Activated T-helper 17 cell treated with anti-CD3 and anti-CD28 coated beads, Interleukin-2, amount 50 U/mL, for 72 hours (primary cell): ENCODE measurements around the gene RASA3. TPM values are rescaled to one million over a fixed set of nuclear protein-coding genes. Genes with fewer than 3 reads are reported as not detected.
"Not testable (repeated sequence)": the region's sequence is repeated elsewhere in the genome, so short reads cannot be mapped to it uniquely, and the experiment has no call there.

ENCODE experiments used
- ATAC-seq: fragments of 150-1000 bp; cut with Tn5 transposase; replicated peaks from 2 replicates; pipeline ENCODE4 v1.10.0; 2021; ENCODE audit warnings: mild to moderate bottlenecking, moderate library complexity
- H3K27ac Mint-ChIP-seq: one replicate; pipeline ENCODE4 v1.8.0; 2022; ENCODE audit warnings: mixed read lengths
- H3K27me3 Mint-ChIP-seq: one replicate; pipeline ENCODE4 v1.8.0; 2022; ENCODE audit warnings: mixed read lengths
- H3K36me3 Mint-ChIP-seq: one replicate; pipeline ENCODE4 v1.8.0; 2022; ENCODE audit warnings: low read depth, mild to moderate bottlenecking, mixed read lengths
- H3K4me1 Mint-ChIP-seq: one replicate; pipeline ENCODE4 v1.8.0; 2022; ENCODE audit warnings: mixed read lengths
- H3K4me3 Mint-ChIP-seq: one replicate; pipeline ENCODE4 v1.8.0; 2022; ENCODE audit warnings: mild to moderate bottlenecking, mixed read lengths
- H3K9me3 Mint-ChIP-seq: one replicate; pipeline ENCODE4 v1.8.0; 2022; ENCODE audit warnings: mixed read lengths
- total RNA-seq, 2 donors: library from RNA; stranded (reverse); gene quantifications; one replicate each; pipeline ENCODE4 v1.2.3, GENCODE V29; 2022

The RASA3 gene
- total RNA-seq, result 10 to 100 TPM; 18.4 to 62.5 TPM

GRCh38 chr13:114132419-114133121, at the start of gene RASA3:
Gene RASA3, minus strand, starts transcription at chr13:114132623. Its CDS starts 134 bp downstream, at chr13:114132489.
- H3K4me1 Mint-ChIP-seq, result peaks cover 24% of the 10 kb centered on the region
- no peaks in the 10 kb centered on the region for H3K27me3 Mint-ChIP-seq
- H3K36me3 Mint-ChIP-seq, result peaks cover 40% of the 10 kb centered on the region
- H3K27ac Mint-ChIP-seq, result peak within 1 kb of the TSS; percentile 89
- no peaks in the 10 kb centered on the region for H3K9me3 Mint-ChIP-seq
- H3K4me3 Mint-ChIP-seq, result peak within 1 kb of the TSS; percentile 98
- ATAC-seq, result peak; percentile 47

- no peaks in the 10 kb centered on the region for H3K27me3 Mint-ChIP-seq
- H3K36me3 Mint-ChIP-seq, result no peaks in the 10 kb centered on the region
- H3K4me3 Mint-ChIP-seq, result no peak within 1 kb of the TSS
- no peak within 1 kb of the TSS for H3K27ac Mint-ChIP-seq
- peaks cover 8% of the 10 kb centered on the region for H3K4me1 Mint-ChIP-seq
- H3K9me3 Mint-ChIP-seq, result peaks cover 3% of the 10 kb centered on the region
- no peak for ATAC-seq
Observed at GRCh38 chr13:114179087-114179658, 46.8 kb upstream of the RASA3 start, which contains the start of gene CFAP97D2. Gene CFAP97D2, plus strand, starts transcription at chr13:114179257. Its CDS starts 74 bp downstream, at chr13:114179331.

GRCh38 chr13:114177245-114178010, 45.0 kb upstream of the RASA3 start:
- Mint-ChIP-seq H3K27ac (no peak overlapping the region), H3K4me1 (peaks cover 5% of the 10 kb centered on the region), H3K27me3 (no peaks in the 10 kb centered on the region), H3K4me3 (no peak overlapping the region), H3K9me3 (peaks cover 7% of the 10 kb centered on the region), H3K36me3 (no peaks in the 10 kb centered on the region)
- no peak for ATAC-seq

- H3K9me3 Mint-ChIP-seq, H3K27ac Mint-ChIP-seq, H3K36me3 Mint-ChIP-seq, H3K4me1 Mint-ChIP-seq, H3K27me3 Mint-ChIP-seq, ATAC-seq, H3K4me3 Mint-ChIP-seq: not testable (repeated sequence)
Observed at GRCh38 chr13:114176359-114176902, 44.0 kb upstream of the RASA3 start.

- Mint-ChIP-seq H3K27me3 (no peaks in the 10 kb centered on the region), H3K9me3 (peaks cover 7% of the 10 kb centered on the region), H3K27ac (no peak overlapping the region), H3K4me1 (peaks cover 5% of the 10 kb centered on the region), H3K36me3 (no peaks in the 10 kb centered on the region), H3K4me3 (no peak overlapping the region)
- no peak for ATAC-seq
Observed at GRCh38 chr13:114174529-114174961, 42.1 kb upstream of the RASA3 start.

GRCh38 chr13:114173745-114174144, 41.3 kb upstream of the RASA3 start:
- peaks cover 10% of the 10 kb centered on the region for H3K9me3 Mint-ChIP-seq

GRCh38 chr13:114173272-114173671, 40.8 kb upstream of the RASA3 start:
- Mint-ChIP-seq H3K36me3 (no peaks in the 10 kb centered on the region), H3K27ac (no peak overlapping the region), H3K9me3 (peaks cover 11% of the 10 kb centered on the region), H3K27me3 (no peaks in the 10 kb centered on the region), H3K4me1 (peaks cover 5% of the 10 kb centered on the region), H3K4me3 (no peak overlapping the region)
- ATAC-seq, result no peak

More at GRCh38 chr13:114173745-114174144, 41.3 kb upstream of the RASA3 start:
- peaks cover 5% of the 10 kb centered on the region for H3K4me1 Mint-ChIP-seq
- no peak overlapping the region for H3K27ac Mint-ChIP-seq
- no peak overlapping the region for H3K4me3 Mint-ChIP-seq
- ATAC-seq, result peak; percentile 38
- H3K27me3 Mint-ChIP-seq, result no peaks in the 10 kb centered on the region
- H3K36me3 Mint-ChIP-seq, result no peaks in the 10 kb centered on the region

GRCh38 chr13:114167885-114168284, 35.5 kb upstream of the RASA3 start:
- H3K27ac Mint-ChIP-seq, result no peak overlapping the region
- H3K4me1 Mint-ChIP-seq, result peaks cover 11% of the 10 kb centered on the region
- no peak overlapping the region for H3K4me3 Mint-ChIP-seq
- H3K27me3 Mint-ChIP-seq, result no peaks in the 10 kb centered on the region
- no peaks in the 10 kb centered on the region for H3K36me3 Mint-ChIP-seq
- ATAC-seq, result no peak
- peaks cover 4% of the 10 kb centered on the region for H3K9me3 Mint-ChIP-seq

GRCh38 chr13:114167426-114167825, 35.0 kb upstream of the RASA3 start:
- Mint-ChIP-seq H3K27ac (no peak overlapping the region), H3K4me1 (peaks cover 12% of the 10 kb centered on the region), H3K9me3 (peaks cover 4% of the 10 kb centered on the region), H3K36me3 (no peaks in the 10 kb centered on the region), H3K4me3 (no peak overlapping the region), H3K27me3 (no peaks in the 10 kb centered on the region)
- ATAC-seq, result no peak

- no peak for ATAC-seq
- Mint-ChIP-seq H3K9me3 (peaks cover 4% of the 10 kb centered on the region), H3K27ac (no peak overlapping the region), H3K4me1 (peaks cover 21% of the 10 kb centered on the region), H3K4me3 (no peak overlapping the region), H3K27me3 (no peaks in the 10 kb centered on the region), H3K36me3 (no peaks in the 10 kb centered on the region)
Observed at GRCh38 chr13:114166381-114167131, 34.1 kb upstream of the RASA3 start.

GRCh38 chr13:114164681-114165429, 32.4 kb upstream of the RASA3 start:
- Mint-ChIP-seq H3K36me3 (no peaks in the 10 kb centered on the region), H3K4me3 (no peak overlapping the region), H3K27me3 (no peaks in the 10 kb centered on the region), H3K4me1 (peaks cover 29% of the 10 kb centered on the region), H3K9me3 (peaks cover 4% of the 10 kb centered on the region), H3K27ac (no peak overlapping the region)
- ATAC-seq, result no peak

GRCh38 chr13:114164053-114164452, 31.6 kb upstream of the RASA3 start:
- Mint-ChIP-seq H3K4me1 (peaks cover 29% of the 10 kb centered on the region), H3K9me3 (peaks cover 3% of the 10 kb centered on the region), H3K27ac (no peak overlapping the region), H3K36me3 (no peaks in the 10 kb centered on the region), H3K27me3 (no peaks in the 10 kb centered on the region), H3K4me3 (no peak overlapping the region)
- no peak for ATAC-seq

GRCh38 chr13:114162533-114162922, 30.1 kb upstream of the RASA3 start:
- peak overlapping the region; percentile 84 for H3K27ac Mint-ChIP-seq
- H3K9me3 Mint-ChIP-seq, result no peaks in the 10 kb centered on the region
- H3K4me1 Mint-ChIP-seq, result peaks cover 34% of the 10 kb centered on the region
- H3K4me3 Mint-ChIP-seq, result peak overlapping the region; percentile 77
- ATAC-seq, result no peak
- no peaks in the 10 kb centered on the region for H3K36me3 Mint-ChIP-seq
- H3K27me3 Mint-ChIP-seq, result no peaks in the 10 kb centered on the region
